Middle frontal gyrus (tissue), 1 donor: ENCODE measurements around the gene RXRA.

ENCODE experiments used
- DNase-seq: peaks from one replicate; pipeline ENCODE4 v3.0.0-alpha.2; 2015; ENCODE audit warnings: low spot score; ENCODE audit errors: extremely low spot score

Gene RXRA

GRCh38 chr9:134429481-134429880 is 103.2 kb downstream of the RXRA start:
- no peak for DNase-seq

- DNase-seq = no peak
These were observed 104.8 kb downstream of the RXRA start for GRCh38 chr9:134431095-134431494.

- DNase-seq = no peak
These were observed 105.4 kb downstream of the RXRA start for GRCh38 chr9:134431626-134432025.

- no peak for DNase-seq
These were observed 106.2 kb downstream of the RXRA start for GRCh38 chr9:134432471-134432870.

- no peak for DNase-seq
These were observed 106.8 kb downstream of the RXRA start for GRCh38 chr9:134433101-134433500.

GRCh38 chr9:134433909-134434882 is 107.9 kb downstream of the RXRA start:
- no peak for DNase-seq

GRCh38 chr9:134434894-134435506 is 108.7 kb downstream of the RXRA start:
- peak; percentile 90 for DNase-seq

GRCh38 chr9:134435550-134436378 is 109.5 kb downstream of the RXRA start:
- DNase-seq = no peak

- no peak for DNase-seq
These were observed 110.1 kb downstream of the RXRA start for GRCh38 chr9:134436379-134436762.

- no peak for DNase-seq
These were observed 110.7 kb downstream of the RXRA start for GRCh38 chr9:134436911-134437310.

- no peak for DNase-seq
These were observed 111.3 kb downstream of the RXRA start for GRCh38 chr9:134437403-134438194.

GRCh38 chr9:134438195-134438788 is 112.0 kb downstream of the RXRA start:
- no peak for DNase-seq

- no peak for DNase-seq
These were observed 113.1 kb downstream of the RXRA start for GRCh38 chr9:134439368-134439784.

- DNase-seq = no peak
These were observed 114.5 kb downstream of the RXRA start for GRCh38 chr9:134440636-134441226.

- DNase-seq = no peak
These were observed 115.2 kb downstream of the RXRA start for GRCh38 chr9:134441227-134442084.

- DNase-seq = no peak
These were observed 115.8 kb downstream of the RXRA start for GRCh38 chr9:134442085-134442474.

- no peak for DNase-seq
These were observed 116.4 kb downstream of the RXRA start for GRCh38 chr9:134442486-134443173.

GRCh38 chr9:134443174-134444037 is 117.2 kb downstream of the RXRA start:
- DNase-seq = peak; percentile 84
